Tibial nerve (tissue), 4 donors: ENCODE measurements around the gene PHLPP1.

ENCODE experiments used
- EP300 ChIP-seq, 2 donors: sonication (generic); formaldehyde crosslinking; IDR thresholded peaks; one replicate each; pipeline ENCODE4 v1.6.1; 2017; ENCODE audit warnings: antibody characterized with exemption in 2 of 2, mild to moderate bottlenecking in 1 of 2
- POLR2A ChIP-seq, 2 donors: fragments of 450-650 bp; IDR thresholded peaks; one replicate each; pipeline ENCODE4 v1.6.1; 2017; ENCODE audit warnings: antibody characterized with exemption in 2 of 2, mild to moderate bottlenecking in 2 of 2, moderate library complexity in 2 of 2
- TF ChIP-seq, protein P1 (sequence below), 5 experiments: fragments of 200-600 bp in 3 of 5; fragments of 450-650 bp in 2 of 5; sonication (generic) in 3 of 5; IDR thresholded peaks; one replicate each; pipeline ENCODE4 v1.5.1; 2016 to 2019; ENCODE audit warnings: antibody characterized with exemption in 5 of 5, mild to moderate bottlenecking in 3 of 5, moderate library complexity in 2 of 5

DNA sequence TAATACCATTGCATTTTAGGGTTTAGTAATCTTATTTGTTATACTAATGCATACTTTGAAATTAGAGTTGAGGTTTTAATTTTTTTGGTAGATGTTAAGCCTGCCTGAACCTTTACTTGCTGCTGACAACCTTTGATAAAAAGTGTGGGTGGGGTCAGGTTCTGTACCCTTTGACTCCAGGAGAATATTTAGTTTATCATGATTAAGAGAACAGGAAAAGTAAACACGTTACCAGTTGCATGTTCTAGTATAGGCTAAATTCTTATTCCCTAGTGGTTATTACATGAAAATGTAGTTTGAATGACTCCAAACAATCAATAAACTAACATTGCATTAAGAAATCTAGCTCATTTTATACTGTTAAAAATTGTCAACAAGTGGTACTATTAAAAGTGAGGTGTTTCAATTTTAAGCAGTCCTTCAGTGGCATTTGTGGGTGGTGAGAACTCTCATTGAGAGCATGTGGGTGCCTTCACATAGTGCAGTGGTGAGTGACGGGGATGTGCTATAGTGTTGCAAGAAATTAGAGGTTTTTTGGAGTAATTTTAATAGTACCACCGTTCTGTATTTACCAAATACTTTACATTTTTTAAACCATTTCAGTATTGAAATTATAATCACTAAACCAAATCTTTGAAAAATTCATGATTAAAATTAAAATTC is 29.9 kb downstream of the PHLPP1 start:
- TF ChIP-seq, protein P1, sequence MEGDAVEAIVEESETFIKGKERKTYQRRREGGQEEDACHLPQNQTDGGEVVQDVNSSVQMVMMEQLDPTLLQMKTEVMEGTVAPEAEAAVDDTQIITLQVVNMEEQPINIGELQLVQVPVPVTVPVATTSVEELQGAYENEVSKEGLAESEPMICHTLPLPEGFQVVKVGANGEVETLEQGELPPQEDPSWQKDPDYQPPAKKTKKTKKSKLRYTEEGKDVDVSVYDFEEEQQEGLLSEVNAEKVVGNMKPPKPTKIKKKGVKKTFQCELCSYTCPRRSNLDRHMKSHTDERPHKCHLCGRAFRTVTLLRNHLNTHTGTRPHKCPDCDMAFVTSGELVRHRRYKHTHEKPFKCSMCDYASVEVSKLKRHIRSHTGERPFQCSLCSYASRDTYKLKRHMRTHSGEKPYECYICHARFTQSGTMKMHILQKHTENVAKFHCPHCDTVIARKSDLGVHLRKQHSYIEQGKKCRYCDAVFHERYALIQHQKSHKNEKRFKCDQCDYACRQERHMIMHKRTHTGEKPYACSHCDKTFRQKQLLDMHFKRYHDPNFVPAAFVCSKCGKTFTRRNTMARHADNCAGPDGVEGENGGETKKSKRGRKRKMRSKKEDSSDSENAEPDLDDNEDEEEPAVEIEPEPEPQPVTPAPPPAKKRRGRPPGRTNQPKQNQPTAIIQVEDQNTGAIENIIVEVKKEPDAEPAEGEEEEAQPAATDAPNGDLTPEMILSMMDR (IDR thresholded peaks at IDR 0.05) = no peak
- TF ChIP-seq POLR2A (IDR thresholded peaks at IDR 0.05) (no peak), EP300 (IDR thresholded peaks at IDR 0.05) (no peak)
